ENCODE results near the gene CPNE4. TPM values are rescaled to one million over a fixed set of nuclear protein-coding genes. Genes with fewer than 3 reads are reported as not detected.

Gene CPNE4
- total RNA-seq, 2 donors from 2014 or later: 1.7 to 2.5 TPM

- Mint-ChIP-seq H3K36me3 (ENCODE audit: low read depth) (no peaks in the 10 kb centered on the region), H3K27ac (no peak overlapping the region), H3K9me3 (no peaks in the 10 kb centered on the region), H3K27me3 (ENCODE audit: insufficient read depth) (no peaks in the 10 kb centered on the region), H3K4me3 (no peak overlapping the region), H3K4me1 (peaks cover 14% of the 10 kb centered on the region)
- no peak for TF ChIP-seq CTCF (conservative IDR thresholded peaks at IDR 0.05)
- H3K9ac ChIP-seq (ENCODE audit: extremely low read depth, low read length, poor library complexity, severe bottlenecking): no peak overlapping the region
- H3K4me3 ChIP-seq (ENCODE audit: low read length): no peak overlapping the region
- no peak overlapping the region for H3K27ac ChIP-seq (ENCODE audit: low read depth, low read length)
- DNase-seq: no peak
- peaks cover 3% of the 10 kb centered on the region for H3K4me1 ChIP-seq (ENCODE audit: control insufficient read depth, insufficient read depth, low read length)
- no peaks in the 10 kb centered on the region for H3K9me3 ChIP-seq (ENCODE audit: control insufficient read depth, low read length)
- H3K36me3 ChIP-seq (ENCODE audit: control insufficient read depth, insufficient read depth, low read length): no peaks in the 10 kb centered on the region
- H3K27me3 ChIP-seq (ENCODE audit: control insufficient read depth, insufficient read depth, low read length, poor library complexity, severe bottlenecking): no peaks in the 10 kb centered on the region
Observed at GRCh38 chr3:131898346-131898745, 136.5 kb downstream of the CPNE4 start.

GRCh38 chr3:131896285-131896684 is 138.5 kb downstream of the CPNE4 start:
- H3K4me3 ChIP-seq (ENCODE audit: low read length): no peak overlapping the region
- no peaks in the 10 kb centered on the region for H3K36me3 ChIP-seq (ENCODE audit: control insufficient read depth, insufficient read depth, low read length)
- TF ChIP-seq CTCF (conservative IDR thresholded peaks at IDR 0.05): no peak
- Mint-ChIP-seq H3K4me3 (no peak overlapping the region), H3K36me3 (ENCODE audit: low read depth) (no peaks in the 10 kb centered on the region), H3K9me3 (no peaks in the 10 kb centered on the region), H3K4me1 (peaks cover 9% of the 10 kb centered on the region), H3K27ac (no peak overlapping the region), H3K27me3 (ENCODE audit: insufficient read depth) (no peaks in the 10 kb centered on the region)
- H3K27me3 ChIP-seq (ENCODE audit: control insufficient read depth, insufficient read depth, low read length, poor library complexity, severe bottlenecking): no peaks in the 10 kb centered on the region
- H3K27ac ChIP-seq (ENCODE audit: low read depth, low read length): no peak overlapping the region
- peaks cover 3% of the 10 kb centered on the region for H3K4me1 ChIP-seq (ENCODE audit: control insufficient read depth, insufficient read depth, low read length)
- no peak overlapping the region for H3K9ac ChIP-seq (ENCODE audit: extremely low read depth, low read length, poor library complexity, severe bottlenecking)
- H3K9me3 ChIP-seq (ENCODE audit: control insufficient read depth, low read length): no peaks in the 10 kb centered on the region
- WGBS, 2 experiments (ENCODE audit: insufficient coverage in 1 of 2, insufficient read length in 1 of 2): 100% methylated on average over 1 of the region's 1 CpG; no CpG with 5 or more reads in 1 of the 2 experiments
- no peak for DNase-seq

GRCh38 chr3:131895766-131896165 is 139.0 kb downstream of the CPNE4 start:
- DNase-seq: no peak
- H3K36me3 ChIP-seq (ENCODE audit: control insufficient read depth, insufficient read depth, low read length): no peaks in the 10 kb centered on the region
- H3K27me3 ChIP-seq (ENCODE audit: control insufficient read depth, insufficient read depth, low read length, poor library complexity, severe bottlenecking): no peaks in the 10 kb centered on the region
- Mint-ChIP-seq H3K9me3 (no peaks in the 10 kb centered on the region), H3K4me1 (peaks cover 9% of the 10 kb centered on the region), H3K36me3 (ENCODE audit: low read depth) (no peaks in the 10 kb centered on the region), H3K27ac (no peak overlapping the region), H3K27me3 (ENCODE audit: insufficient read depth) (no peaks in the 10 kb centered on the region), H3K4me3 (no peak overlapping the region)
- 91% methylated on average over 3 of the region's 3 CpGs; no CpG with 5 or more reads in 1 of the 2 experiments for WGBS, 2 experiments (ENCODE audit: insufficient coverage in 1 of 2, insufficient read length in 1 of 2)
- H3K9ac ChIP-seq (ENCODE audit: extremely low read depth, low read length, poor library complexity, severe bottlenecking): no peak overlapping the region
- no peak for TF ChIP-seq CTCF (conservative IDR thresholded peaks at IDR 0.05)
- no peak overlapping the region for H3K27ac ChIP-seq (ENCODE audit: low read depth, low read length)
- H3K4me3 ChIP-seq (ENCODE audit: low read length): no peak overlapping the region
- H3K9me3 ChIP-seq (ENCODE audit: control insufficient read depth, low read length): no peaks in the 10 kb centered on the region
- peaks cover 3% of the 10 kb centered on the region for H3K4me1 ChIP-seq (ENCODE audit: control insufficient read depth, insufficient read depth, low read length)

Measured in endodermal cell (in vitro differentiated cells).